Activated gamma-delta T cell treated with anti-CD3 and anti-CD28 coated beads, Interleukin-2, amount 50 U/mL, for 16 hours (primary cell): ENCODE measurements around the gene GOLGA6L7.
"Not testable (repeated sequence)": the region's sequence is repeated elsewhere in the genome, so short reads cannot be mapped to it uniquely, and the experiment has no call there.

Experiments
- DNase-seq: peaks from one replicate; pipeline ENCODE4 v3.0.0-alpha.2; 2020; ENCODE audit warnings: low read depth

The GOLGA6L7 gene

GRCh38 chr15:28884151-28884940 is 35.9 kb upstream of the GOLGA6L7 start:
- DNase-seq, result no peak

- no peak for DNase-seq
These were observed 33.2 kb upstream of the GOLGA6L7 start for GRCh38 chr15:28881600-28881999.

- no peak for DNase-seq
These were observed 32.7 kb upstream of the GOLGA6L7 start for GRCh38 chr15:28881170-28881569.

- DNase-seq, result no peak
These were observed 32.2 kb upstream of the GOLGA6L7 start for GRCh38 chr15:28880680-28881079.

GRCh38 chr15:28879551-28879950 is 31.1 kb upstream of the GOLGA6L7 start:
- no peak for DNase-seq

- DNase-seq, result no peak
These were observed 29.8 kb upstream of the GOLGA6L7 start for GRCh38 chr15:28878209-28878608.

GRCh38 chr15:28876845-28877185 is 28.4 kb upstream of the GOLGA6L7 start:
- no peak for DNase-seq

GRCh38 chr15:28876131-28876844 is 27.8 kb upstream of the GOLGA6L7 start:
- DNase-seq, result no peak

GRCh38 chr15:28875461-28876000 is 27.1 kb upstream of the GOLGA6L7 start:
- DNase-seq, result no peak

- no peak for DNase-seq
These were observed 25.2 kb upstream of the GOLGA6L7 start for GRCh38 chr15:28873585-28874190.

- no peak for DNase-seq
These were observed 24.6 kb upstream of the GOLGA6L7 start for GRCh38 chr15:28873006-28873405.

- DNase-seq, result no peak
These were observed 22.7 kb upstream of the GOLGA6L7 start for GRCh38 chr15:28871168-28871567.

- no peak for DNase-seq
These were observed 20.4 kb upstream of the GOLGA6L7 start for GRCh38 chr15:28868744-28869345.

- DNase-seq, result not testable (repeated sequence)
These were observed 13.3 kb upstream of the GOLGA6L7 start for GRCh38 chr15:28861589-28862293.

GRCh38 chr15:28861031-28861534 is 12.6 kb upstream of the GOLGA6L7 start:
- DNase-seq, result no peak

GRCh38 chr15:28854578-28854977 is 6.1 kb upstream of the GOLGA6L7 start:
- DNase-seq, result not testable (repeated sequence)

- DNase-seq, result not testable (repeated sequence)
These were observed 5.2 kb upstream of the GOLGA6L7 start for GRCh38 chr15:28853654-28854053.

- DNase-seq, result not testable (repeated sequence)
These were observed 1.3 kb upstream of the GOLGA6L7 start for GRCh38 chr15:28849766-28850165.

- DNase-seq, result not testable (repeated sequence)
These were observed 827 bp upstream of the GOLGA6L7 start for GRCh38 chr15:28849271-28849670.

- not testable (repeated sequence) for DNase-seq
These were observed 485 bp downstream of the GOLGA6L7 start for GRCh38 chr15:28847959-28848358.

- DNase-seq, result not testable (repeated sequence)
These were observed 1.2 kb downstream of the GOLGA6L7 start for GRCh38 chr15:28847247-28847646.
